Body of pancreas (tissue), 4 donors: ENCODE results near the gene N4BP2.

Source experiments
- POLR2A ChIP-seq, 3 donors: fragments of 450-650 bp; IDR thresholded peaks; one replicate each; pipeline ENCODE4 v1.6.1; 2016; ENCODE audit warnings: antibody characterized with exemption in 3 of 3, mild to moderate bottlenecking in 2 of 3
- TF ChIP-seq, protein P1 (sequence below), 7 experiments: fragments of 450-650 bp in 4 of 7; fragments of 200-600 bp in 3 of 7; sonication (generic) in 3 of 7; IDR thresholded peaks; one replicate each; pipeline ENCODE4 v1.5.1; 2016 to 2019; ENCODE audit warnings: antibody characterized with exemption in 7 of 7

DNA sequence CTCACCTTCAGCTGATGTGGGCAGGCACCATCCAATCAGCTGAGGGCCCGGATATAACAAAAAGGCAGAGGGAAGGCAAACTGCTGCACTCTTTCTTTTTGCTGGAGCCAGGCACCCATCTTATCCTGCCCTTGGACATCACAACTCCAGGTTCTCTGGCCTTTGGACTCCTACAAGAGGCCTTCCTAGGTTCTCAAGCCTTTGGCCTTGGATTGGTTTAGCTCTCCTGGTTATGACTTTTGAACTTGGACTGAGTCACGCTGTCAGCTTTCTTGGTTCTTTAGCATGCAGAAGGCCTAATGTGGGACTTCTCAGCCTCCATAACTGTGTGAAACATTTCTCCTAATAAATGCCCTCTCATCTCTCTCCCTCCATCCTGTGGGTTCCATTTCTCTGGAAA, 23.0 kb upstream of the N4BP2 start:
- TF ChIP-seq, protein P1, sequence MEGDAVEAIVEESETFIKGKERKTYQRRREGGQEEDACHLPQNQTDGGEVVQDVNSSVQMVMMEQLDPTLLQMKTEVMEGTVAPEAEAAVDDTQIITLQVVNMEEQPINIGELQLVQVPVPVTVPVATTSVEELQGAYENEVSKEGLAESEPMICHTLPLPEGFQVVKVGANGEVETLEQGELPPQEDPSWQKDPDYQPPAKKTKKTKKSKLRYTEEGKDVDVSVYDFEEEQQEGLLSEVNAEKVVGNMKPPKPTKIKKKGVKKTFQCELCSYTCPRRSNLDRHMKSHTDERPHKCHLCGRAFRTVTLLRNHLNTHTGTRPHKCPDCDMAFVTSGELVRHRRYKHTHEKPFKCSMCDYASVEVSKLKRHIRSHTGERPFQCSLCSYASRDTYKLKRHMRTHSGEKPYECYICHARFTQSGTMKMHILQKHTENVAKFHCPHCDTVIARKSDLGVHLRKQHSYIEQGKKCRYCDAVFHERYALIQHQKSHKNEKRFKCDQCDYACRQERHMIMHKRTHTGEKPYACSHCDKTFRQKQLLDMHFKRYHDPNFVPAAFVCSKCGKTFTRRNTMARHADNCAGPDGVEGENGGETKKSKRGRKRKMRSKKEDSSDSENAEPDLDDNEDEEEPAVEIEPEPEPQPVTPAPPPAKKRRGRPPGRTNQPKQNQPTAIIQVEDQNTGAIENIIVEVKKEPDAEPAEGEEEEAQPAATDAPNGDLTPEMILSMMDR (IDR thresholded peaks at IDR 0.05), result no peak
- no peak for TF ChIP-seq POLR2A (IDR thresholded peaks at IDR 0.05)
